HEK293T (cell line): Measurements from ENCODE around the gene VWC2L.

Experiments used
- CTCF ChIA-PET: fragments of 350-600 bp; formaldehyde crosslinking; extraction: SDS; loops from one replicate; lab custom pipeline; 2021; ENCODE audit warnings: antibody characterized with exemption, inconsistent platforms; lab: Yijun Ruan, JAX
- POLR2A ChIA-PET: fragments of 350-600 bp; formaldehyde crosslinking; extraction: SDS; loops from one replicate; lab custom pipeline; 2020; ENCODE audit warnings: antibody characterized with exemption, inconsistent platforms; lab: Yijun Ruan, JAX
- DNase-seq: peaks from one replicate; pipeline ENCODE4 v3.0.0; 2012; ENCODE audit warnings: mixed read lengths; ENCODE audit errors: extremely low spot score
- ARNT ChIP-seq: fragments of 450-650 bp; IDR thresholded peaks from 2 replicates; pipeline ENCODE4 v1.6.1; 2017; ENCODE audit warnings: mild to moderate bottlenecking
- BHLHE40 ChIP-seq: fragments of 450-650 bp; IDR thresholded peaks from 2 replicates; pipeline ENCODE4 v1.6.1; 2016; ENCODE audit warnings: mild to moderate bottlenecking, moderate library complexity, borderline replicate concordance
- CTBP1 ChIP-seq: fragments of 450-650 bp; IDR thresholded peaks from 2 replicates; pipeline ENCODE4 v1.6.1; 2016; ENCODE audit warnings: borderline replicate concordance
- ELF4 ChIP-seq: fragments of 450-650 bp; IDR thresholded peaks from 2 replicates; pipeline ENCODE4 v1.6.1; 2017; ENCODE audit warnings: antibody characterized with exemption
- FOXA1 ChIP-seq: fragments of 450-650 bp; IDR thresholded peaks from 2 replicates; pipeline ENCODE4 v1.6.1; 2016; ENCODE audit warnings: mild to moderate bottlenecking
- FOXK2 ChIP-seq: fragments of 450-650 bp; IDR thresholded peaks from 2 replicates; pipeline ENCODE4 v1.6.1; 2016; ENCODE audit warnings: mild to moderate bottlenecking
- FOXM1 ChIP-seq: fragments of 450-650 bp; IDR thresholded peaks from 2 replicates; pipeline ENCODE4 v1.6.1; 2017; ENCODE audit warnings: mild to moderate bottlenecking, borderline replicate concordance
- HDGF ChIP-seq: fragments of 450-650 bp; IDR thresholded peaks from 2 replicates; pipeline ENCODE4 v1.6.1; 2017; ENCODE audit warnings: antibody characterized with exemption, borderline replicate concordance
- L3MBTL2 ChIP-seq: fragments of 450-650 bp; conservative IDR thresholded peaks from 2 replicates; pipeline ENCODE4 v1.6.1; 2016; ENCODE audit warnings: mild to moderate bottlenecking
- LEF1 ChIP-seq: fragments of 450-650 bp; IDR thresholded peaks from 2 replicates; pipeline ENCODE4 v1.6.1; 2017; ENCODE audit warnings: mild to moderate bottlenecking, borderline replicate concordance
- NFRKB ChIP-seq: fragments of 450-650 bp; IDR thresholded peaks from 2 replicates; pipeline ENCODE4 v1.6.1; 2016; ENCODE audit warnings: mild to moderate bottlenecking, moderate library complexity
- SP1 ChIP-seq: fragments of 450-650 bp; IDR thresholded peaks from 2 replicates; pipeline ENCODE4 v1.6.1; 2017
- SUZ12 ChIP-seq: fragments of 450-650 bp; IDR thresholded peaks from 2 replicates; pipeline ENCODE4 v1.6.1; 2016; ENCODE audit warnings: mild to moderate bottlenecking
- TARDBP ChIP-seq: fragments of 450-650 bp; IDR thresholded peaks from 2 replicates; pipeline ENCODE4 v1.6.1; 2016
- ZNF384 ChIP-seq: fragments of 450-650 bp; IDR thresholded peaks from 2 replicates; pipeline ENCODE4 v1.6.1; 2016
- TF ChIP-seq, protein P1 (sequence below): fragments of 450-650 bp; IDR thresholded peaks from 2 replicates; pipeline ENCODE4 v1.6.1; 2016

VWC2L gene

DNA sequence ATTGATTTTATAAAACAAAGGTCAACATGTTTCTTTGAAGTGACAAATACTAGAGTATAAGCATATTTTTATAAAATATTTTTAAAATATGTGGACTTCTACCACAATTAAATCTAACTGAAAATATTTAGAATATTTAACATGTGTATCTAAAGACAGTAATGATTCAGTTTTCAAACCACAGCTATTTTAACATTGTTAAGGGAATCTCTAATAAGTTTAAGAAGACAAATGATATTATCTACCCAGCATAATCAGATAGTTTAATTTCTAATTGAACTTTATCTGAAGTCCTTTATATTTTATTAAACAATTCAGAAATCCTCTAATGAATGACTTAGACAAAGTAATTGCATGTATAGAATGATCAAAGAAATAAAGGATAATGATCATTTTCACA is 96.2 kb downstream of the VWC2L start:
- POLR2A ChIA-PET, result no interaction called here
- CTCF ChIA-PET, result no interaction called here
- no peak for DNase-seq
- no peak for TF ChIP-seq ELF4
- TF ChIP-seq, protein P1, sequence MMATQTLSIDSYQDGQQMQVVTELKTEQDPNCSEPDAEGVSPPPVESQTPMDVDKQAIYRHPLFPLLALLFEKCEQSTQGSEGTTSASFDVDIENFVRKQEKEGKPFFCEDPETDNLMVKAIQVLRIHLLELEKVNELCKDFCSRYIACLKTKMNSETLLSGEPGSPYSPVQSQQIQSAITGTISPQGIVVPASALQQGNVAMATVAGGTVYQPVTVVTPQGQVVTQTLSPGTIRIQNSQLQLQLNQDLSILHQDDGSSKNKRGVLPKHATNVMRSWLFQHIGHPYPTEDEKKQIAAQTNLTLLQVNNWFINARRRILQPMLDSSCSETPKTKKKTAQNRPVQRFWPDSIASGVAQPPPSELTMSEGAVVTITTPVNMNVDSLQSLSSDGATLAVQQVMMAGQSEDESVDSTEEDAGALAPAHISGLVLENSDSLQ, result no peak

DNA sequence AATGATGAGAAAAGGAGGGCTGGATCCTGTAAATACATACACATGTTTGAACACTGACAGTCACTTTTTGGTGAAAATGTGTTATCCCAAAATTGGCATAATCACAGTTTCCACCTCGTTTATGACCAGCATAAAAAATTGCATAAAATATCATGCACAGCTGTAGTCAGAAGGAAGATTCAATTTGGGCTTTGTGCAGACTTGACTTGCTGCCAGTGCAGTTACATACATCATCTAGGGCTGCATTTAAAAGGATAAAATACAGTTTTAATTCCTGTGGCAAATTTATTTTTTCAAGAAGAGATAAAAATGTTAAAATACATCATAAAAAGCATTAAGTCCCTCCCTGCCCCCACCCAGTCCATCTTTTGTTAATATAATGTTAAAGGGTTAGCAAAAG is 103.8 kb downstream of the VWC2L start:
- ChIA-PET CTCF (interaction anchor here (0.6 kb wide), 1 partner anchor 1367 kb away, joined by 4 read pairs; no protein-coding TSS in a partner anchor), POLR2A (no interaction called here)
- TF ChIP-seq SP1 (no peak), ZNF384 (no peak), BHLHE40 (no peak), TARDBP (no peak), LEF1 (no peak), ELF4 (no peak), FOXM1 (no peak), SUZ12 (no peak), CTBP1 (no peak), HDGF (no peak), FOXA1 (no peak), ARNT (no peak), L3MBTL2 (no peak), NFRKB (no peak), FOXK2 (no peak)
- TF ChIP-seq, protein P1, result no peak
- no peak for DNase-seq

DNA sequence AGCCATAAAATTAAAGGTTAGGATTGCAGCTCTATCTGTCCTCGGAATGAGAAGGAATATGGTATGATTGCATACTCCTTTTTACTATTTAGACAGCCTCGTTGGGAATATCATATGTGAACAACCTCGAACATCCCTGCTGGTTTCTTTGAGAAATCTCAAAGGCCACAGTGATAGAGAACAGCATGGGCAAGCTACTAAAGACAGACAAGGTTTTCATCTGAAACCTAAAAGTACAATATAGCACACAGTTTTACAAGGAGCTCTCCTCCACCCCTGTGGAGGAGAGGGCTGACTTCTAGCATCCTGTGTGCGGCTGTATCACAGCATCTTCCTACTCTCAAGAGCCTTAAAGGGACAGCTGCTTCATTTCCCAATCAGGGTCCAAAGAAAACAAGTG is 104.3 kb downstream of the VWC2L start:
- POLR2A ChIA-PET, result no interaction called here
- TF ChIP-seq ARNT (no peak), FOXK2 (no peak), CTBP1 (no peak), SUZ12 (no peak), LEF1 (no peak), FOXM1 (no peak), ZNF384 (no peak), ELF4 (no peak), L3MBTL2 (no peak), BHLHE40 (no peak)
- DNase-seq, result no peak
- CTCF ChIA-PET, result interaction anchor here (0.6 kb wide), 1 partner anchor 1366 kb away, joined by 4 read pairs; no protein-coding TSS in a partner anchor

DNA sequence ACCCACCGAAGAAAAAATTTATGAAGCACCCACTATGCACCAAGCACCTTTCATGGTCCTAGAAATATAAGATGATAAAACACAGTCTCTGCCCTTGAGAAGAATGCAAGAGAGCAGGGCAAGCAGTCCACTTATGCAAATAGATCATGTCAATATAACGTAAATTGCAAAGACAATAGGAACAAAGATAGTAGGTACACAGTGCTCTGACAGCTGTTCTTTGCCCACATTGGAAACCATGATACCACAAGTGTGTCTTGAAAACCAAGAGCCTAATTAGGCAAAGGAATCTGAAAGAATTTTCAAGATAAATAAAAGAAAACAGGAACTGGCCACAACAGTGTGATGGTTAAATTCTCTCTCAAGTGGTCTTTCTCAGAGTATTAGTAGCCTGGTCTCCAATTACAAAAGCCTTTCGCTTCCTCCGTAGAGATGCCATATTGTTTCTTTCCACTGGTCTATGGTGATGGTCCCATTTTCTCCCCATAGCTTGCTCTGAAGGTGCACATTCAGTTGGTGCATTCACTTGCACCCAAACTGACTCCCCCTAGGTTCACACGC is 108.5 kb downstream of the VWC2L start:
- CTCF ChIA-PET, result no interaction called here
- POLR2A ChIA-PET, result no interaction called here
- DNase-seq, result no peak
- TF ChIP-seq FOXK2 (no peak), CTBP1 (no peak), SP1 (no peak), L3MBTL2 (no peak), ZNF384 (no peak), NFRKB (no peak), FOXA1 (no peak), ARNT (no peak), SUZ12 (no peak), FOXM1 (no peak), HDGF (no peak), ELF4 (no peak), LEF1 (no peak)
- TF ChIP-seq, protein P1, result no peak

DNA sequence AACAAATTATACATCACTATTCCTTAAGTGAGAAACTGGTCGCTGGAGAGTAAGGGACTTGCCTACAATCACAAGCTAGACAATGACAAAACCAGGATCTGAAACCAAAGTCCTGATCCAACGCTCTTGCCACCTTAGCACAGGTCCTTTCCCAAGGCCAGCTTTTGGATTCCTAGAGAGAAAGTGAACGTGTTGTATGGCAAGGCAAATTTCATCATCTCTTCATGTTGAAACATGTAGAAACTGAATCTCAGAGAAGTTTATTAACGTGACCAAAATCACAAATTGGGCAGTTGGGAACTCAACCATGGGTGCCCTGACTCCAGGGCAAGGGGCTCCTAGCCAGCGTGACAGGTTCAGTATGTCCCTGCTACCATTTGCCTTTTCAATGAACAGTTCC is 118.2 kb downstream of the VWC2L start:
- POLR2A ChIA-PET, result no interaction called here
- TF ChIP-seq NFRKB (no peak), SUZ12 (no peak), FOXK2 (no peak), FOXA1 (no peak), ZNF384 (no peak), LEF1 (no peak), TARDBP (no peak), L3MBTL2 (no peak), FOXM1 (no peak), HDGF (no peak), ELF4 (no peak), ARNT (no peak), BHLHE40 (no peak)
- TF ChIP-seq, protein P1, result no peak
- DNase-seq, result no peak
- CTCF ChIA-PET, result no interaction called here

DNA sequence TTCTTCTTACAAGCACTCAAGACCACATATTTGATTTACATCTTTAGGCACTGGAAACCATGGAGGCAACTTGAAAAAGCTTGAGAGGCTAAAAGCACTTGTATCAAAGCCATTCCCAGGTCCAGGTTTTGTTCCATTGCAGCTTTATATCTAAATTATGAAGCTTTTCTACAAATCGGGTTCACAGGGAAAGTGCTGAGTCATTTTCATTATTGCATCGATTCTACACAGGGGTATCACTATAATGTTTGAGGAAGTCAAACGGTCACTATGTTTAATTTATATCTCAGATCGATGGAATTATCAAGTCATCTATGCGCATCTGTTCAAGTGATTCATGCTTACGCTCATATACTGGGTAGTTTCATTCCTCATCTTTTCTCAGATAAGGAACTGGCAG is 118.7 kb downstream of the VWC2L start:
- DNase-seq, result no peak
- ChIA-PET CTCF (no interaction called here), POLR2A (no interaction called here)
- TF ChIP-seq SUZ12 (no peak), FOXM1 (no peak), FOXK2 (no peak), ZNF384 (no peak), LEF1 (no peak), BHLHE40 (no peak), SP1 (no peak)
